Measurements from ENCODE around the gene COL20A1.

GRCh38 chr20:63327231-63327745, 34.3 kb downstream of the COL20A1 start:
- TF ChIP-seq CTCF (IDR thresholded peaks at IDR 0.05): no peak
- TF ChIP-seq POLR2AphosphoS5 (IDR thresholded peaks at IDR 0.05): no peak

Data from prostate gland (tissue), 2 donors.